ENCODE measurements around the gene BFSP2.
"Not testable (repeated sequence)": the region's sequence is repeated elsewhere in the genome, so short reads cannot be mapped to it uniquely, and the experiment has no call there.

BFSP2 gene

GRCh38 chr3:133457465-133458067, 57.7 kb downstream of the BFSP2 start:
- FAIRE-seq, result no peak

DNA sequence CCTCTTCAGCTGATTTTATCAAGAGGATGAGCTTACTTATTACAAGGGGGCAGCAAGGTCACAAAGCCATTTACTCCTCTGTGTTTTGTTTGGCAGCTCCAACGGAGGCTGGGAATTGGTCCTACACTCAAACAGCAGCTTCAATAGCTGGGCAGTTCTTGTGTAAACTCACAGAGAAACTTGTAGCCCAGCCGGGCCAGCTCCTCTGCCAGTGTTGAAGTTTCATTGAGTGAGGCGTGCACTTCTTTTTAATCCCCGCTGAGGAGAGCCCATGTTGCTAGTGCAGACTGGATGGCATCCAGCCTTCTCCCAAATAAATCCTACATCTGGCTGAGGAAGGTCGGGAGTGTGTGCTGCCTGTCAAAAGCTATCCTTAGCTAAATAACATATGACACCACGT, 59.5 kb downstream of the BFSP2 start:
- no peak for FAIRE-seq

GRCh38 chr3:133460809-133461208, 61.0 kb downstream of the BFSP2 start:
- no peak for FAIRE-seq

GRCh38 chr3:133461291-133461690, 61.4 kb downstream of the BFSP2 start:
- no peak for FAIRE-seq

DNA sequence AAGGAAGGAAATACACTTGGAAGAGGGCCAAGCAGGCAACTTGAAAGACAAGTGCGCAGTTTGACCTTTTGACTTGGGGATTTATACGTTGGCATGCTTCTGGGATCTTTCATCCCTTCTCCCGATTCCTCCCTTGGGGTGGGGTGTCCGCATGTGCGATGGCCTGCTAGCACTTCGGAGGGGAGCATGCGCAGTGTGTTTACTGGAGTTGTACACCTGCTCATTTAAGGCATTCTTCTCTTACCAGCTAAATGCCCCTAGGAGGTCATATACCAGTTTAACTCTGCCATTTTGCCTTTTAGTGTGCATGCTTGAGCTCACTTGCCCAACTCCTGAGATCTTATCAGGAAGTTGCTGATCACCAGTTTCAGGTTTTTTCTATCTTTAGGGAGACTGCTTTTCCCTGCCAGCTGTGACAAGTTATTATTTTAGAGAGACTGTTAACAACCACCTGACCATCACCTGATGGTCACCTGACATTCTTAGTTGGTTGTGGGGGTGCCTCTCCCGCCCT, 63.5 kb downstream of the BFSP2 start:
- FAIRE-seq, result no peak

DNA sequence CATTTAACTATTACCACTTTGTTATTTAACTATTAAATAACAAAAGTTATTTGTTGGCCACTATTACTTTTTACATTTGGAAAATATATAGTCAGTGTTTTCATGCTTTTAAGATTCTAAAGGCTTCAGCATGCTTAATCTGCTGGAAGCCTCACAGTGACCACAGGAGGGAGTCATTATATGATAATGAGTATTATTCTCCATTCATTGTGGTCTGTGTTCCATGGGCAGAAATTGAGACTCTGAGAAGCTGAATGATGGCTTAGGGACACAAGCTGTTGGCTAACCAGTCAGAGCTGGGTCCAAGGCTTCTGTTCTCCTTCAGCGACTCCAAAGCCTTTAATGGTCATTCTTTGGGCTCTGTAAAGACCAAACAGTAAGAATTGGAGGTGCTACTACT, 64.7 kb downstream of the BFSP2 start:
- FAIRE-seq, result peak; percentile 62

DNA sequence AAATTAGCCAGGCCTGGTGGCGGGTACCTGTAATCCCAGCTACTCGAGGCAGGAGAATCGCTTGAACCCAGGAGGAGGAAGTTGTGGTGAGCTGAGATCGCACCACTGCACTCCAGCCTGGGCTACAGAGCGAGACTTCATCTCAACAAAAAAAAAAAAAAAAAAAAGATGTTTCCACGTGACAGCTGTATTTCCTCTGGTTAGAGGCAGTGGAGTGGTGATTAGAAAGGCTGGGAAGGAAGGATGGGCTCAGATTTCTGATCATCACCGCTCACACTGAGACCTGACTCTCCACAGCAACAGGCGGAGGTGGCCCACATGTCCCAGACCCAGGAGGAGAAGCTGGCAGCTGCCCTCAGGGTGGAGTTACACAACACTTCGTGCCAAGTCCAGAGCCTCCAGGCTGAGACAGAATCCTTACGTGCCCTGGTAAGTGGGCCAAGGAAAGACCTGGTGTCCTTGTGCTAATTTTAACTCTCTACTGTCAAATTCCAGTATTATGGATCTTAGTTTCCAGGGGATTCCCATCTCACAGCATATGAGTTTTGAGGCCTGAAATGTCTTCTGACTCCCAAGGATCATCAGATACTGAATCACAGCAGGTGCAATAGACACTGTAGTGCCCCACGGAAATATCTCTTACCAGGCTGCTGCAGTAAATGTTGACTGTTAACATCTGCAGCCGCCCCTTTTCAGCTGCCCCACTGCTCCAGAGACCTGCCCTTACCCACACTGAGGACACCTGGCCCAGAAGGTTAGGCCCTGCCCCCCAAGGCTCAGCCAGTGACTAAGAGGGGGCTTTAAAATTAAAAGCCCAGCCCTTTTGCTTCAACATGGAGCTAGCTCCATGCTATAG, 66.9 kb downstream of the BFSP2 start:
- no peak for FAIRE-seq

- FAIRE-seq, result no peak
Observed at GRCh38 chr3:133467780-133468179, 67.9 kb downstream of the BFSP2 start.

DNA sequence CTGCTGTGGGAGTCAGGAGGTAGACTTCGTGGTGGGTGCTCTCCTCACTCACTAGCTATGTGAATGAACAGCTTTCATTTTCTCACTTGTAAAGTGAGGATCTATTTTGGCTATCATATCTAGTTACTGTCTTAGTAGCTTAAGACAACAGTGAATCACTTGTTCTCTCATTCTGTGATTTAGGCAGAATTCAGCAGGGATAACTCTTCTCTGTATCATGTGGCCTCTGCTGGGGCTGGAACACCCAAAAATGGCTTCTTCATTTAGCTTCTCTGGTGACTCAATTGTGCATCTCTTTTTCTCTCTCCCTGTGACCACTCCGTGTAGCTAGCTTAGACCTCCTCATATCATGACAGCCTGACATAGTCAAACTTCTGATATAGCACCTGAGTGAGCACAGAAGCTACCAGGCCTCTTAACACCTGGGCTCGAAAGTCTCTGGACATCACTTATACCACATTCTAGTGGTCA, 68.4 kb downstream of the BFSP2 start:
- FAIRE-seq, result no peak

GRCh38 chr3:133469140-133469731, 69.4 kb downstream of the BFSP2 start:
- FAIRE-seq, result no peak

- FAIRE-seq, result no peak
Observed at GRCh38 chr3:133472242-133472641, 72.4 kb downstream of the BFSP2 start.

DNA sequence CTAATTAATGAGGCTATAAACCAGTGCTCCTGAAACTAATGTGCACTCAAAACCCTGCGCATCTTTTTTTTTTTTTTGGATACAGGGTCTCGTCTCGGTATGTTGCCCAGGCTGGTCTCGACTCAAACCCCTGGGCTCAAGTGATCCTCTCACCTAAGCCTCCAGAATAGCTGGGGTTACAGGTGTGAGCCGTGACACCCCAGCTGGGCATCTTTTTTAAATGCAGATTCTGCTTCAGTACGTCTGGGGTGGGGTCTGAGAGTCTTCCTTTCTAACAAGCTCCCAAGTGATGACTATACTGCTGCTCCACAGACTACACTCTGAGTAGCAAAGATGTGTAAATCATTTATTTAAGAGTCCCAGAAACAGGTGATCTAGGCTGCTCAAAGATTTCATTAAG, 73.0 kb downstream of the BFSP2 start:
- FAIRE-seq, result no peak

DNA sequence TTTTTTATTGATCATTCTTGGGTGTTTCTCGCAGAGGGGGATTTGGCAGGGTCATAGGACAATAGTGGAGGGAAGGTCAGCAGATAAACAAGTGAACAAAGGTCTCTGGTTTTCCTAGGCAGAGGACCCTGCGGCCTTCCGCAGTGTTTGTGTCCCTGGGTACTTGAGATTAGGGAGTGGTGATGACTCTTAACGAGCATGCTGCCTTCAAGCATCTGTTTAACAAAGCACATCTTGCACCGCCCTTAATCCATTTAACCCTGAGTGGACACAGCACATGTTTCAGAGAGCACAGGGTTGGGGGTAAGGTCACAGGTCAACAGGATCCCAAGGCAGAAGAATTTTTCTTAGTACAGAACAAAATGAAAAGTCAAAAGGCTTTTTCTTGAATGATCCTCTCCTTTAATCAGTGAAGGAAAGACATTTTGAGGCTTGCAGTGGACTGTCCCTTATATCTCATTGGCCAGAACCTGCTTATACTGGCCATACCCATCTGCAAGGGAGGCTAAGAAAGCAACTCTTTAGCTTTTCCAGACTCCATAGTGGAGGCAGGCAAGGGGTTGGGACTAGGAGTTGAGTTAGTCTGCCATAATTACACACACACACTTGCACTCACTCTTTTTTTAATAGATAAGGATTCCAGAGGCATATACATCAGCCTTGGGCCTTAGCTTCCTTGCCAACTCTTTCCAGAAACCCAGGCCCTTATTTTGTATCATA, 73.8 kb downstream of the BFSP2 start:
- not testable (repeated sequence) for FAIRE-seq

GRCh38 chr3:133474251-133474801, 74.5 kb downstream of the BFSP2 start:
- FAIRE-seq, result peak; percentile 98

- FAIRE-seq, result no peak
Observed at GRCh38 chr3:133474817-133475216, 75.0 kb downstream of the BFSP2 start.

GRCh38 chr3:133475245-133476010, 75.6 kb downstream of the BFSP2 start:
- FAIRE-seq, result no peak

DNA sequence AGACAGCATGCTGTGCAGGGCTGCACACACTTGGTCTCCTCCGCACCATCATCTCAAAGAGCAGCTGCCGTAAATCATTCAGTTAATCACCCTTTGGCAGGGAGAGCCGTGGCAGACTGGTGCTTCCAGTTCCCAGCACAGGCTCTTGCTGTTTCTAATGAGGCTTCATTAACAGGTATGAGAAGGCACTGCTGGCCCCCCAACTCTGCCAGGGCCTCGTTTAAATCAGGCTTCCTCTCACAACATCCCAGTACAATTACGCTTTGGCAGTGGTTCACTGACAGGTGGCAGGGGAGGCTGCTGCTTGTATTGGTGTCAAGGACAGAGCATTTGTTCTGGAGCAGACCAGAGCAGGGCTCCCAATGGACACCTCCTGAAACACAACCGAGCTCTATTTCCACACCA, 77.1 kb downstream of the BFSP2 start:
- no peak for FAIRE-seq

DNA sequence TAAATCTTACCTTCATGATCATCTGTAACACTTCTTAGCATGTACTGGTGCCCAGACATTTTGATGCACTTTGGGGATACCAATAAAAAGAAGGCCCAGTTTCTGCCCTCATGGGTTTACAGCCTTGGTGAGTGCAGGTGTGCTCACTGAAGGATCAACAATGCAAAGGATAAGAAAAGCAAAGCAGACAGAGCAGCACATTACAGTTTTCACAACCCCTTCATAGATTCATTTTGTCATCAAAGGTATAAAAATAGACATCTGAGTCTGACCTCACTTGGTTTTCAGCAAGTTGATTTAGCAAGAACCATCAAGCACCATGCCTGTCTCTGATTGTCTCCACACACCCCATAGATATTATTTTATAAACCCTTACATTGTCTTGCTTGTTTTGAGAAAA, 77.6 kb downstream of the BFSP2 start:
- FAIRE-seq, result no peak

DNA sequence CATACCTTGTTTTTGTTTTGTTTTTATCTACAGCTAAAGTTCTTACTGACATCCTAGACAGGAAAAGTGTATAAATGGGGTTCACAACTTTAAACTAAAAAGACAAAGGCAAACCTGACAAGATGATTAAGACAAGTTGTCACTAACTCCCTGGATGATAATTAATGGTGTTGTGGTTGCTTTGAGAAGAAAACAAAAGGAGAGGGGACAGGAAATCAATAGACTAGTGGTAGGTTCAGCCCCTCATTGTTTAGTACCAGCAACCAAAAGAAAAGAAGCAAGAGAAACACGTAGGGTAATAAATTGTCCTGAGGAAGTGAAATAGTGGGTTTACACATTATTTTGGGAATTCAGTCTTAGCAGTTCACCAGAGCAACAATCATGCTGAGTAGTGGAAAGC, 78.8 kb downstream of the BFSP2 start:
- FAIRE-seq, result no peak

GRCh38 chr3:133479401-133479800, 79.5 kb downstream of the BFSP2 start:
- FAIRE-seq, result no peak

GRCh38 chr3:133479895-133480669, 80.2 kb downstream of the BFSP2 start:
- FAIRE-seq, result no peak
